HL-60 (cell line): ENCODE data around the gene DAB2IP.

Source experiments
- GABPA ChIP-seq: IDR thresholded peaks from 2 replicates; pipeline ENCODE4 v1.6.1; 2012; ENCODE audit warnings: low read depth
- POLR2AphosphoS5 ChIP-seq: IDR thresholded peaks from 2 replicates; pipeline ENCODE4 v1.6.1; 2012; ENCODE audit warnings: low read depth
- REST ChIP-seq: IDR thresholded peaks from 2 replicates; pipeline ENCODE4 v1.6.1; 2012; ENCODE audit warnings: low read depth; ENCODE audit not compliant: insufficient replicate concordance
- SPI1 ChIP-seq: IDR thresholded peaks from 2 replicates; pipeline ENCODE4 v1.6.1; 2012; ENCODE audit warnings: low read depth, mild to moderate bottlenecking, borderline replicate concordance
- TF ChIP-seq, protein P1 (sequence below): IDR thresholded peaks from one replicate; pipeline ENCODE4 v1.5.1; 2011; ENCODE audit warnings: low read length, control low read depth, inconsistent platforms; ENCODE audit not compliant: insufficient read depth

GRCh38 chr9:121738411-121738810 lies 87.0 kb downstream of the DAB2IP start:
- TF ChIP-seq POLR2AphosphoS5 (no peak), GABPA (no peak), REST (no peak), SPI1 (no peak)
- TF ChIP-seq, protein P1, sequence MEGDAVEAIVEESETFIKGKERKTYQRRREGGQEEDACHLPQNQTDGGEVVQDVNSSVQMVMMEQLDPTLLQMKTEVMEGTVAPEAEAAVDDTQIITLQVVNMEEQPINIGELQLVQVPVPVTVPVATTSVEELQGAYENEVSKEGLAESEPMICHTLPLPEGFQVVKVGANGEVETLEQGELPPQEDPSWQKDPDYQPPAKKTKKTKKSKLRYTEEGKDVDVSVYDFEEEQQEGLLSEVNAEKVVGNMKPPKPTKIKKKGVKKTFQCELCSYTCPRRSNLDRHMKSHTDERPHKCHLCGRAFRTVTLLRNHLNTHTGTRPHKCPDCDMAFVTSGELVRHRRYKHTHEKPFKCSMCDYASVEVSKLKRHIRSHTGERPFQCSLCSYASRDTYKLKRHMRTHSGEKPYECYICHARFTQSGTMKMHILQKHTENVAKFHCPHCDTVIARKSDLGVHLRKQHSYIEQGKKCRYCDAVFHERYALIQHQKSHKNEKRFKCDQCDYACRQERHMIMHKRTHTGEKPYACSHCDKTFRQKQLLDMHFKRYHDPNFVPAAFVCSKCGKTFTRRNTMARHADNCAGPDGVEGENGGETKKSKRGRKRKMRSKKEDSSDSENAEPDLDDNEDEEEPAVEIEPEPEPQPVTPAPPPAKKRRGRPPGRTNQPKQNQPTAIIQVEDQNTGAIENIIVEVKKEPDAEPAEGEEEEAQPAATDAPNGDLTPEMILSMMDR, result no peak
